Activated T-helper 2 cell treated with anti-CD3 and anti-CD28 coated beads, Interferon-gamma antibody, Interleukin-2, Interleukin-4, amounts not matched to agents 10 μg/mL and 5 μg/mL and 100 μg/mL, durations not matched to agents 14 hours and 24 hours and 36 hours (primary cell): ENCODE results near the gene SPRR3. TPM values are rescaled to one million over a fixed set of nuclear protein-coding genes. Genes with fewer than 3 reads are reported as not detected.

Experiments used
- DNase-seq: peaks from one replicate; pipeline ENCODE4 v3.0.0; 2021; ENCODE audit warnings: low spot score
- H3K27ac Mint-ChIP-seq: one replicate; pipeline ENCODE4 v1.8.0; 2021; ENCODE audit warnings: mixed read lengths
- H3K27me3 Mint-ChIP-seq: one replicate; pipeline ENCODE4 v1.8.0; 2021; ENCODE audit warnings: low read depth, mixed read lengths
- H3K36me3 Mint-ChIP-seq: one replicate; pipeline ENCODE4 v1.8.0; 2021; ENCODE audit warnings: low read depth, mixed read lengths
- H3K4me1 Mint-ChIP-seq: one replicate; pipeline ENCODE4 v1.8.0; 2021; ENCODE audit warnings: low read depth, mixed read lengths
- H3K4me3 Mint-ChIP-seq: one replicate; pipeline ENCODE4 v1.8.0; 2021; ENCODE audit warnings: low read depth, mild to moderate bottlenecking, moderate library complexity, mixed read lengths
- H3K9me3 Mint-ChIP-seq: one replicate; pipeline ENCODE4 v1.8.0; 2021; ENCODE audit warnings: mixed read lengths
- intact Hi-C: fragments of 100-400 bp; cut with micrococcal nuclease; formaldehyde crosslinking; loops from one replicate; pipeline ENCODE4 v1.15.1; 2023
- total RNA-seq: library from RNA; stranded (reverse); gene quantifications from 2 replicates; pipeline ENCODE4 v1.2.3, GENCODE V29; 2022

Gene SPRR3
- total RNA-seq, 1 donor from 2014 or later, result not detected

GRCh38 chr1:152969036-152969435 is 32.5 kb upstream of the SPRR3 start:
- H3K27ac Mint-ChIP-seq, result no peak overlapping the region
- H3K4me3 Mint-ChIP-seq, result no peak overlapping the region
- H3K4me1 Mint-ChIP-seq, result no peaks in the 10 kb centered on the region
- H3K9me3 Mint-ChIP-seq, result no peaks in the 10 kb centered on the region
- intact Hi-C loops, result no loop called here
- no peaks in the 10 kb centered on the region for H3K36me3 Mint-ChIP-seq
- no peaks in the 10 kb centered on the region for H3K27me3 Mint-ChIP-seq
- no peak for DNase-seq

GRCh38 chr1:152970495-152970894 is 31.1 kb upstream of the SPRR3 start, which contains the start of gene SPRR4:
Gene SPRR4 (plus strand): TSS chr1:152970648. CDS start chr1:152971891, 1,243 bp downstream.
- H3K9me3 Mint-ChIP-seq, result no peaks in the 10 kb centered on the region
- DNase-seq, result no peak
- no peak within 1 kb of the TSS for H3K27ac Mint-ChIP-seq
- no peaks in the 10 kb centered on the region for H3K4me1 Mint-ChIP-seq
- no peaks in the 10 kb centered on the region for H3K36me3 Mint-ChIP-seq
- intact Hi-C loops, result no loop called here
- no peak within 1 kb of the TSS for H3K4me3 Mint-ChIP-seq
- peaks cover 3% of the 10 kb centered on the region for H3K27me3 Mint-ChIP-seq

- Mint-ChIP-seq H3K27ac (no peak overlapping the region), H3K27me3 (peaks cover 8% of the 10 kb centered on the region), H3K4me3 (no peak overlapping the region), H3K36me3 (no peaks in the 10 kb centered on the region), H3K4me1 (no peaks in the 10 kb centered on the region), H3K9me3 (no peaks in the 10 kb centered on the region)
- DNase-seq, result no peak
- intact Hi-C loops, result no loop called here
Observed at GRCh38 chr1:152972196-152972886, 29.2 kb upstream of the SPRR3 start.

- Mint-ChIP-seq H3K4me3 (no peak overlapping the region), H3K27me3 (peaks cover 10% of the 10 kb centered on the region), H3K36me3 (no peaks in the 10 kb centered on the region), H3K9me3 (no peaks in the 10 kb centered on the region), H3K4me1 (no peaks in the 10 kb centered on the region), H3K27ac (no peak overlapping the region)
- DNase-seq, result no peak
- intact Hi-C loops, result no loop called here
Observed at GRCh38 chr1:152976688-152977087, 24.9 kb upstream of the SPRR3 start.

GRCh38 chr1:152977614-152978013 is 23.9 kb upstream of the SPRR3 start:
- Mint-ChIP-seq H3K27me3 (peaks cover 10% of the 10 kb centered on the region), H3K4me1 (no peaks in the 10 kb centered on the region), H3K36me3 (no peaks in the 10 kb centered on the region), H3K4me3 (no peak overlapping the region), H3K9me3 (no peaks in the 10 kb centered on the region), H3K27ac (no peak overlapping the region)
- DNase-seq, result no peak
- intact Hi-C loops, result no loop called here

GRCh38 chr1:152980676-152981075 is 20.9 kb upstream of the SPRR3 start:
- peaks cover 7% of the 10 kb centered on the region for H3K27me3 Mint-ChIP-seq
- H3K4me1 Mint-ChIP-seq, result no peaks in the 10 kb centered on the region
- intact Hi-C loops, result no loop called here
- no peak overlapping the region for H3K27ac Mint-ChIP-seq
- DNase-seq, result no peak
- no peaks in the 10 kb centered on the region for H3K36me3 Mint-ChIP-seq
- H3K4me3 Mint-ChIP-seq, result no peak overlapping the region
- H3K9me3 Mint-ChIP-seq, result no peaks in the 10 kb centered on the region

GRCh38 chr1:152981146-152981871 is 20.2 kb upstream of the SPRR3 start:
- no peaks in the 10 kb centered on the region for H3K4me1 Mint-ChIP-seq
- intact Hi-C loops, result no loop called here

GRCh38 chr1:152982076-152982475 is 19.5 kb upstream of the SPRR3 start:
- intact Hi-C loops, result no loop called here
- H3K27me3 Mint-ChIP-seq, result peaks cover 1% of the 10 kb centered on the region
- DNase-seq, result no peak
- no peak overlapping the region for H3K27ac Mint-ChIP-seq
- no peak overlapping the region for H3K4me3 Mint-ChIP-seq
- H3K4me1 Mint-ChIP-seq, result no peaks in the 10 kb centered on the region
- no peaks in the 10 kb centered on the region for H3K36me3 Mint-ChIP-seq
- no peaks in the 10 kb centered on the region for H3K9me3 Mint-ChIP-seq

More at GRCh38 chr1:152981146-152981871, 20.2 kb upstream of the SPRR3 start:
- H3K4me3 Mint-ChIP-seq, result no peak overlapping the region
- H3K27me3 Mint-ChIP-seq, result peaks cover 2% of the 10 kb centered on the region
- no peaks in the 10 kb centered on the region for H3K9me3 Mint-ChIP-seq
- DNase-seq, result no peak
- no peak overlapping the region for H3K27ac Mint-ChIP-seq
- no peaks in the 10 kb centered on the region for H3K36me3 Mint-ChIP-seq

- Mint-ChIP-seq H3K4me3 (no peak overlapping the region), H3K27me3 (peaks cover 10% of the 10 kb centered on the region), H3K4me1 (no peaks in the 10 kb centered on the region), H3K9me3 (no peaks in the 10 kb centered on the region), H3K36me3 (no peaks in the 10 kb centered on the region), H3K27ac (no peak overlapping the region)
- intact Hi-C loops, result no loop called here
- DNase-seq, result no peak
Observed at GRCh38 chr1:152983234-152983633, 18.3 kb upstream of the SPRR3 start.

GRCh38 chr1:152983743-152984142 is 17.8 kb upstream of the SPRR3 start, which contains the start of gene SPRR1A:
Gene SPRR1A (plus strand): TSS chr1:152984081. CDS start chr1:152985231, 1,150 bp downstream.
- intact Hi-C loops, result no loop called here
- Mint-ChIP-seq H3K27me3 (peaks cover 10% of the 10 kb centered on the region), H3K9me3 (no peaks in the 10 kb centered on the region), H3K36me3 (no peaks in the 10 kb centered on the region), H3K4me1 (no peaks in the 10 kb centered on the region), H3K4me3 (no peak within 1 kb of the TSS), H3K27ac (no peak within 1 kb of the TSS)
- no peak for DNase-seq

GRCh38 chr1:152986578-152986977 is 15.0 kb upstream of the SPRR3 start:
- no peaks in the 10 kb centered on the region for H3K36me3 Mint-ChIP-seq
- peaks cover 12% of the 10 kb centered on the region for H3K27me3 Mint-ChIP-seq
- intact Hi-C loops, result no loop called here
- no peak overlapping the region for H3K27ac Mint-ChIP-seq
- no peak overlapping the region for H3K4me3 Mint-ChIP-seq
- H3K4me1 Mint-ChIP-seq, result no peaks in the 10 kb centered on the region
- DNase-seq, result no peak
- no peaks in the 10 kb centered on the region for H3K9me3 Mint-ChIP-seq

GRCh38 chr1:152993186-152993585 is 8.4 kb upstream of the SPRR3 start:
- Mint-ChIP-seq H3K27me3 (peaks cover 4% of the 10 kb centered on the region), H3K9me3 (no peaks in the 10 kb centered on the region), H3K4me3 (no peak overlapping the region), H3K27ac (no peak overlapping the region), H3K36me3 (no peaks in the 10 kb centered on the region), H3K4me1 (no peaks in the 10 kb centered on the region)
- intact Hi-C loops, result no loop called here
- no peak for DNase-seq

- Mint-ChIP-seq H3K4me3 (no peak overlapping the region), H3K36me3 (no peaks in the 10 kb centered on the region), H3K27ac (no peak overlapping the region), H3K27me3 (no peaks in the 10 kb centered on the region), H3K9me3 (no peaks in the 10 kb centered on the region), H3K4me1 (no peaks in the 10 kb centered on the region)
- no peak for DNase-seq
- intact Hi-C loops, result no loop called here
Observed at GRCh38 chr1:152995842-152996241, 5.7 kb upstream of the SPRR3 start.
